SK-N-SH (cell line): ENCODE results near the gene SPATA31C2.

Experiments
- CTCF ChIP-seq: fragments of 200-600 bp; sonication (generic); IDR thresholded peaks from 2 replicates; pipeline ENCODE4 v1.6.1; 2017; ENCODE audit warnings: antibody characterized with exemption, mild to moderate bottlenecking, moderate library complexity
- EP300 ChIP-seq, 2 experiments: IDR thresholded peaks; 2 replicates each; pipeline versions ENCODE4 v1.4.0 to v1.6.1; 2012; ENCODE audit warnings: borderline replicate concordance in 1 of 2, low read depth in 1 of 2, low read length in 1 of 2
- EZH2phosphoT487 ChIP-seq: fragments of 200-600 bp; sonication (generic); IDR thresholded peaks from 2 replicates; pipeline ENCODE4 v1.6.1; 2017; ENCODE audit warnings: low read depth, mixed run types, mild to moderate bottlenecking, antibody characterized with exemption, moderate library complexity, borderline replicate concordance
- GATA2 ChIP-seq: sonication (generic); formaldehyde crosslinking; IDR thresholded peaks from 2 replicates; pipeline ENCODE4 v1.5.0; 2020; ENCODE audit warnings: mild to moderate bottlenecking, missing genetic modification reagents
- IRF3 ChIP-seq: fragments of 150-350 bp; IDR thresholded peaks from 2 replicates; pipeline ENCODE4 v1.6.1; 2016; ENCODE audit warnings: mild to moderate bottlenecking, low read depth, low read length
- MAX ChIP-seq: IDR thresholded peaks from 2 replicates; pipeline ENCODE4 v1.4.0; 2012; ENCODE audit warnings: low read depth
- MEF2A ChIP-seq: IDR thresholded peaks from 2 replicates; pipeline ENCODE4 v1.4.0; 2012; ENCODE audit warnings: low read depth, borderline replicate concordance
- PBX3 ChIP-seq: IDR thresholded peaks from 2 replicates; pipeline ENCODE4; 2012
- POLR2AphosphoS5 ChIP-seq: IDR thresholded peaks from 2 replicates; pipeline ENCODE4 v1.6.1; 2012; ENCODE audit warnings: low read depth, low read length
- RAD21 ChIP-seq: IDR thresholded peaks from 2 replicates; pipeline ENCODE4 v1.6.1; 2012; ENCODE audit warnings: mild to moderate bottlenecking, low read length
- REST ChIP-seq: IDR thresholded peaks from 2 replicates; pipeline ENCODE4 v1.6.1; 2012; ENCODE audit warnings: mild to moderate bottlenecking, low read depth, low read length, moderate library complexity
- SMC3 ChIP-seq: IDR thresholded peaks from 2 replicates; pipeline ENCODE4 v1.6.1; 2012; ENCODE audit warnings: low read depth, low read length, improper control_type of control experiment
- TEAD4 ChIP-seq: IDR thresholded peaks from 2 replicates; pipeline ENCODE4 v1.4.0; 2012; ENCODE audit warnings: mild to moderate bottlenecking, borderline replicate concordance; ENCODE audit not compliant: insufficient read depth
- USF2 ChIP-seq: fragments of 150-350 bp; IDR thresholded peaks from 2 replicates; pipeline ENCODE4 v1.6.1; 2017; ENCODE audit warnings: antibody characterized with exemption, low read length, low read depth, borderline replicate concordance

GRCh38 chr9:88143179-88143578 is 4.9 kb upstream of the SPATA31C2 start:
- TF ChIP-seq CTCF (no peak), MAX (no peak), PBX3 (no peak), USF2 (no peak), POLR2AphosphoS5 (no peak), IRF3 (no peak), EZH2phosphoT487 (no peak), GATA2 (CRISPR knock-in tag) (no peak), EP300 (IDR thresholded peaks at IDR 0.05; ENCODE audit: borderline replicate concordance in 1 of 2, low read depth in 1 of 2, low read length in 1 of 2) (no peak), RAD21 (no peak), REST (no peak), TEAD4 (no peak), MEF2A (no peak), SMC3 (no peak)
